A549 (cell line): ENCODE data around the gene RAP1GAP2. TPM values are rescaled to one million over a fixed set of nuclear protein-coding genes. Genes with fewer than 3 reads are reported as not detected.

Experiments used
- ATAC-seq, 2 experiments: fragments of 200-7000 bp in 1 of 2; fragments of >200 bp in 1 of 2; cut with Nextera tagmentation in 1 of 2; cut with Tn5 transposase in 1 of 2; 3 replicates each; pipeline versions ENCODE4 v1.8.0 to v1.9.1; 2018 to 2020; ENCODE audit warnings: mild to moderate bottlenecking in 1 of 2, moderate library complexity in 1 of 2
- CTCF ChIA-PET: fragments of 300-600 bp; sonication (Branson Sonifier 250); formaldehyde crosslinking; extraction: SDS; loops from one replicate; lab custom pipeline; 2021; ENCODE audit warnings: antibody characterized with exemption, inconsistent platforms; lab: Yijun Ruan, JAX
- POLR2A ChIA-PET: fragments of 350-600 bp; formaldehyde crosslinking; extraction: SDS; loops from one replicate; lab custom pipeline; 2021; ENCODE audit warnings: antibody characterized with exemption, inconsistent platforms; lab: Yijun Ruan, JAX
- DNase-seq, 2 experiments: peaks; one replicate each; pipeline versions ENCODE4 v3.0.0 to v3.0.0-alpha.2; 2011 to 2016; ENCODE audit warnings: low read depth in 1 of 2, low spot score in 1 of 2
- FAIRE-seq: peaks from 2 replicates; lab custom pipeline; 2011; peaks lifted over from hg19 to GRCh38; lab: Jason Lieb, UNC
- H3K27ac ChIP-seq, 2 experiments: fragments of >200 bp; sonication (Bioruptor Twin); formaldehyde crosslinking; 3 replicates each; pipeline ENCODE4 v1.5.1; 2016 to 2017
- H3K4me1 ChIP-seq: fragments of >200 bp; sonication (Bioruptor Twin); formaldehyde crosslinking; 3 replicates; pipeline ENCODE4 v1.6.1; 2016
- H3K4me2 ChIP-seq: fragments of >200 bp; sonication (Bioruptor Twin); formaldehyde crosslinking; 3 replicates; pipeline ENCODE4 v1.6.1; 2016
- H3K4me3 ChIP-seq: fragments of >200 bp; sonication (Bioruptor Twin); formaldehyde crosslinking; 3 replicates; pipeline ENCODE4 v1.5.1; 2016
- H3K9me3 ChIP-seq: fragments of >200 bp; sonication (Bioruptor Twin); formaldehyde crosslinking; 3 replicates; pipeline ENCODE4 v1.6.1; 2016
- BHLHE40 ChIP-seq: IDR thresholded peaks from 2 replicates; pipeline ENCODE4 v1.6.1; 2012; ENCODE audit warnings: low read depth, low read length, inconsistent platforms
- CHD4 ChIP-seq: fragments of 200-600 bp; sonication (generic); IDR thresholded peaks from 2 replicates; pipeline ENCODE4 v1.6.1; 2016; ENCODE audit warnings: antibody characterized with exemption, mild to moderate bottlenecking, borderline replicate concordance
- EP300 ChIP-seq, 2 experiments: fragments of >200 bp; sonication (Bioruptor Twin); formaldehyde crosslinking; IDR thresholded peaks; 2 replicates in 1 of 2; 3 replicates in 1 of 2; pipeline ENCODE4 v1.6.1; 2016 to 2017
- ESRRA ChIP-seq: fragments of 150-350 bp; IDR thresholded peaks from 2 replicates; pipeline ENCODE4 v1.6.1; 2014; ENCODE audit warnings: mild to moderate bottlenecking, low read length, borderline replicate concordance
- FOSL2 ChIP-seq, 2 experiments: fragments of 450-650 bp in 1 of 2; fragments of >200 bp in 1 of 2; sonication (Bioruptor Twin) in 1 of 2; formaldehyde crosslinking; IDR thresholded peaks; 2 replicates each; pipeline versions ENCODE4 v1.5.0 to v1.6.1; 2016 to 2020; ENCODE audit warnings: mild to moderate bottlenecking in 1 of 2, moderate library complexity in 1 of 2
- HOXA7 ChIP-seq: fragments of 250-450 bp; sonication (Bioruptor Pico); IDR thresholded peaks from 2 replicates; pipeline ENCODE4 v1.5.0; 2020; ENCODE audit warnings: mild to moderate bottlenecking, moderate library complexity
- HOXB13 ChIP-seq: fragments of 250-450 bp; sonication (Bioruptor Pico); IDR thresholded peaks from 2 replicates; pipeline ENCODE4 v1.5.0; 2020; ENCODE audit warnings: low read depth, mild to moderate bottlenecking, moderate library complexity
- JUN ChIP-seq, 2 experiments: fragments of >200 bp; sonication (Bioruptor Twin); formaldehyde crosslinking; IDR thresholded peaks; 2 replicates in 1 of 2; 3 replicates in 1 of 2; pipeline ENCODE4 v1.6.1; 2016 to 2017
- KDM1A ChIP-seq: fragments of 200-600 bp; sonication (generic); IDR thresholded peaks from 2 replicates; pipeline ENCODE4 v1.6.1; 2016; ENCODE audit warnings: low read depth, mild to moderate bottlenecking
- PBX3 ChIP-seq: IDR thresholded peaks from 2 replicates; pipeline ENCODE4 v1.6.1; 2012
- PHF8 ChIP-seq: fragments of 200-600 bp; sonication (generic); IDR thresholded peaks from 2 replicates; pipeline ENCODE4 v1.6.1; 2016; ENCODE audit warnings: low read depth, mild to moderate bottlenecking, antibody characterized with exemption, moderate library complexity, borderline replicate concordance
- POLR2AphosphoS2 ChIP-seq: conservative IDR thresholded peaks from 2 replicates; pipeline ENCODE4 v1.6.1; 2012; ENCODE audit warnings: low read length, improper control_type of control experiment, inconsistent platforms
- RNF2 ChIP-seq: fragments of 200-600 bp; sonication (generic); IDR thresholded peaks from 2 replicates; pipeline ENCODE4 v1.6.1; 2016; ENCODE audit warnings: low read depth, mild to moderate bottlenecking, antibody characterized with exemption, moderate library complexity, borderline replicate concordance
- USF2 ChIP-seq: fragments of 450-650 bp; IDR thresholded peaks from 2 replicates; pipeline ENCODE4 v1.6.1; 2014; ENCODE audit warnings: antibody characterized with exemption
- ZC3H11A ChIP-seq: fragments of 450-650 bp; IDR thresholded peaks from 2 replicates; pipeline ENCODE4 v1.6.1; 2014; ENCODE audit warnings: antibody characterized with exemption, mild to moderate bottlenecking
- ZFP36 ChIP-seq: fragments of 450-650 bp; IDR thresholded peaks from 2 replicates; pipeline ENCODE4 v1.6.1; 2014; ENCODE audit warnings: borderline replicate concordance; ENCODE audit not compliant: partially characterized antibody
- ZNF302 ChIP-seq: fragments of 250-450 bp; sonication (Bioruptor Pico); IDR thresholded peaks from 2 replicates; pipeline ENCODE4 v1.9.0; 2021; ENCODE audit warnings: inconsistent platforms, mild to moderate bottlenecking, moderate library complexity
- WGBS: methylation state at CpG from one replicate; pipeline ENCODE4 v1.1.6; 2017; ENCODE audit errors: missing lambda C conversion rate; 5-methylcytosine and 5-hydroxymethylcytosine counted together
- polyA plus RNA-seq, 4 experiments: library from polyadenylated mRNA; depleted of rRNA in 3 of 4; stranded (reverse); fragments of >200 nt; fragmentation: RNase III in 1 of 4; extraction: RNeasy Plus Mini Kit Qiagen cat#74134 plus additional on column Dnase treatment in 1 of 4; gene quantifications; 2 replicates in 3 of 4; 3 replicates in 1 of 4; pipeline ENCODE4 v1.2.3, GENCODE V29; 2011 to 2017
- TF ChIP-seq, protein P1 (sequence below): fragments of 200-600 bp; sonication (generic); IDR thresholded peaks from 2 replicates; pipeline ENCODE4 v1.6.1; 2016; ENCODE audit warnings: antibody characterized with exemption, mild to moderate bottlenecking, moderate library complexity

Gene RAP1GAP2
- polyA plus RNA-seq, 2 of the 4 experiments (the other 2 are of a cell fraction) = 8.3 to 20.8 TPM

DNA sequence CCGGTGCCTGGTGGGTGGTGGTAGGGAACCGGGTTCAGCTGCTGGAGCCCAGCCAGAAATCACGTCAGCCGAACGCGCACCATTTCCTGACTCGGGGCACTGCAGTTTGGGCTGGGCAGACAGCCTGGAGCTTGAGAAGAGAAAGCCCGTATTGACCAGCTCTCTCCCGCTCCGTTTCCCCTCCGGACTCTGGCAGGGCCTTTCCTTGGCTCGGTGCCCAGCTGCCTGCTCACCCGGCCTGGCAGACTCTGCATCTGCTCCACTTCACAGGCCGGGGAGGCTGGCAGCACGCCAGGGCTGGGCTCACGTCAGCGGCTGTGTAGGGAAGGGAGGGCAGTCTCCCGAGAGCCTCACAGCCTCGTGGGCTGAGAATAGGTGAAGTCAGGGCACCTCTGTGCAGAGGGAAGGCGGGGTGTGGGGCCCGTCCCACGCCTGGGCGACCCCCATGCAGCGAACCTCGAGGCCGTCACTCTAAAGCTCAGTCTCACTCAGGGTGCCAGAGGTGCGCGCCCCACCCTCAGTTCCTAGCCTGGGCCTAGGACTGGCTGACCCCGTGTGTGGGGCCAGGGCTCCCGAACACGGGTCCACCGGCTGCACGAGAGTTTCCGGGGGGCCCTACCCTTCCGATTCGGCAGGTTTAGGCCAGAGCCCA, 208.0 kb downstream of the RAP1GAP2 start (continued):
- 0 out of 2 replicates have a peak, but pooled peaks have one; percentile 4 for TF ChIP-seq USF2

- H3K4me2 ChIP-seq = peak overlapping the region; percentile 78
- no peaks in the 10 kb centered on the region for H3K9me3 ChIP-seq
- ATAC-seq (no peak), FAIRE-seq (no peak), DNase-seq (no peak)
- H3K4me3 ChIP-seq = no peak overlapping the region
- H3K4me1 ChIP-seq = peaks cover 40% of the 10 kb centered on the region
- ChIA-PET POLR2A (no interaction called here), CTCF (interaction anchor here (0.6 to 22.4 kb wide), 17 partner anchors 8 to 219 kb away, joined by 3 to 550 read pairs (median 4); no protein-coding TSS in a partner anchor)
- peak overlapping the region; percentile 91 for H3K27ac ChIP-seq
- TF ChIP-seq JUN (IDR thresholded peaks at IDR 0.05) = no peak
- no peak for TF ChIP-seq PBX3
- TF ChIP-seq PHF8 = no peak
- TF ChIP-seq, protein P1, sequence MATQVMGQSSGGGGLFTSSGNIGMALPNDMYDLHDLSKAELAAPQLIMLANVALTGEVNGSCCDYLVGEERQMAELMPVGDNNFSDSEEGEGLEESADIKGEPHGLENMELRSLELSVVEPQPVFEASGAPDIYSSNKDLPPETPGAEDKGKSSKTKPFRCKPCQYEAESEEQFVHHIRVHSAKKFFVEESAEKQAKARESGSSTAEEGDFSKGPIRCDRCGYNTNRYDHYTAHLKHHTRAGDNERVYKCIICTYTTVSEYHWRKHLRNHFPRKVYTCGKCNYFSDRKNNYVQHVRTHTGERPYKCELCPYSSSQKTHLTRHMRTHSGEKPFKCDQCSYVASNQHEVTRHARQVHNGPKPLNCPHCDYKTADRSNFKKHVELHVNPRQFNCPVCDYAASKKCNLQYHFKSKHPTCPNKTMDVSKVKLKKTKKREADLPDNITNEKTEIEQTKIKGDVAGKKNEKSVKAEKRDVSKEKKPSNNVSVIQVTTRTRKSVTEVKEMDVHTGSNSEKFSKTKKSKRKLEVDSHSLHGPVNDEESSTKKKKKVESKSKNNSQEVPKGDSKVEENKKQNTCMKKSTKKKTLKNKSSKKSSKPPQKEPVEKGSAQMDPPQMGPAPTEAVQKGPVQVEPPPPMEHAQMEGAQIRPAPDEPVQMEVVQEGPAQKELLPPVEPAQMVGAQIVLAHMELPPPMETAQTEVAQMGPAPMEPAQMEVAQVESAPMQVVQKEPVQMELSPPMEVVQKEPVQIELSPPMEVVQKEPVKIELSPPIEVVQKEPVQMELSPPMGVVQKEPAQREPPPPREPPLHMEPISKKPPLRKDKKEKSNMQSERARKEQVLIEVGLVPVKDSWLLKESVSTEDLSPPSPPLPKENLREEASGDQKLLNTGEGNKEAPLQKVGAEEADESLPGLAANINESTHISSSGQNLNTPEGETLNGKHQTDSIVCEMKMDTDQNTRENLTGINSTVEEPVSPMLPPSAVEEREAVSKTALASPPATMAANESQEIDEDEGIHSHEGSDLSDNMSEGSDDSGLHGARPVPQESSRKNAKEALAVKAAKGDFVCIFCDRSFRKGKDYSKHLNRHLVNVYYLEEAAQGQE = no peak
- TF ChIP-seq EP300 (IDR thresholded peaks at IDR 0.05) = no peak
- TF ChIP-seq HOXA7 (CRISPR knock-in tag) = no peak
- TF ChIP-seq CHD4 = no peak
- no peak for TF ChIP-seq POLR2AphosphoS2
- no peak for TF ChIP-seq ESRRA
- TF ChIP-seq ZNF302 (CRISPR knock-in tag) = no peak
- no peak for TF ChIP-seq USF2
- no peak for TF ChIP-seq KDM1A
- no peak for TF ChIP-seq FOSL2 (IDR thresholded peaks at IDR 0.05)
- TF ChIP-seq FOSL2 (CRISPR knock-in tag; IDR thresholded peaks at IDR 0.05) = no peak
- no peak for TF ChIP-seq BHLHE40
- no peak for TF ChIP-seq ZFP36
- no peak for TF ChIP-seq HOXB13 (CRISPR knock-in tag)
- no peak for TF ChIP-seq RNF2
- TF ChIP-seq ZC3H11A = no peak
- 90% methylated on average over 13 of the region's 13 CpGs for WGBS
Observed at GRCh38 chr17:3004925-3005324, 208.7 kb downstream of the RAP1GAP2 start.
